Measurements from ENCODE around the gene INSYN2B.
A peak's percentile ranks its signal among the peaks of the same experiment; 100 is the strongest.

INSYN2B gene

DNA sequence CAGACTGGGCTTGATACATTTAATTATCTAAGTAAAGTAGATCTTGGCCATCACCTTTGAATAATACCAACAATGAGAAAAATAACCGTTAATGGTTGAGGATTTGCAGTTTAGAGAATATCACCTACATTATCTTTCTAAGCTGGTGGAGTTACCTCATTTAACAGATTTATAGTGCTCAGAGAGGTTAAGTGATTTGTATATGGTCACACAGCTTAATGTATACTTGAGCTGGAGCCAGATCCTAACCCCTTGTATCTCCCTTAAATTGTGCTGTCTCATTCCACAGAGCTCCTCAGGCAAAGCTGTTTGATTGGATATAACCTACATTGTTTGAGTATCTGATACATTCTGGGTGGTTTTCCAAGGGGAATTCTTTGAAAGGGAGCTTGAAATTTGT is 57.8 kb downstream of the INSYN2B start:
- DNase-seq: no peak

DNA sequence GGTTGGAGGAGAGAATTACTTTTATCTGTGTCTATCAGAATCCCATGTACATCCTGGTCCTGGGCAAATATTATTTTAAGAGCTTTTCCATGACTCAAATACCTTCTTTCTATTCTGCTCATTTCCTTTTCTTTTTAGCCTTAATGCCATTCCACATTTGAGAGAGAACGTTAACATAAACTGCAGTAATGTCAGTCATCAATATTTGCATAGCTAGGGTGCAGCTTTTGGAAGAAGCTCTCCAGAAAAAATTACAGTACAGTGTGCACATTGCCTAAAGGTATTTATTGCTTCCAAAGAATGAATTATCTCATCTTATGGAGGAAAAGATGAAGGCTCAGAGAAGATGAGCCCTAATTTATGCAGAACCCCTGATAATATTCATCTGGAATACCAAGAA is 58.3 kb downstream of the INSYN2B start:
- DNase-seq: no peak

DNA sequence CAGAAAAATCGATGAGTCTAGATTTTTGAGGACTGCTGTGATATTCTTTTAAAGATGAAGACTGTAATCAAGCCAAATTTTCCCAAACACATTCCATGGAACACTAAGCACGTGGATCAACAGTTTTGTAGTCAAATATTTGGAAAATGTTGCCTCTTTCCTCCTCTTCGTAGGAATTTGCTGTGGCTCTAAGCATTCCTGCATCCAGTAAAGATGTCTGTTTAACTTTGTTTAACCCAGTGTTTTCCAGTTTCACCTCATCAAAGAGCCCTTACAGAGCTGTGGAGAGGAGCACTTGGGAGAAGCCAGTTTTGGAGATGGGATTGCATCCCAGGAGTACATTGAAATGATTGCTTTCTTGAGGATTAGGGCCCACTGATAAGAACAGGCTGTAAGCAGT is 58.9 kb downstream of the INSYN2B start:
- no peak for DNase-seq

DNA sequence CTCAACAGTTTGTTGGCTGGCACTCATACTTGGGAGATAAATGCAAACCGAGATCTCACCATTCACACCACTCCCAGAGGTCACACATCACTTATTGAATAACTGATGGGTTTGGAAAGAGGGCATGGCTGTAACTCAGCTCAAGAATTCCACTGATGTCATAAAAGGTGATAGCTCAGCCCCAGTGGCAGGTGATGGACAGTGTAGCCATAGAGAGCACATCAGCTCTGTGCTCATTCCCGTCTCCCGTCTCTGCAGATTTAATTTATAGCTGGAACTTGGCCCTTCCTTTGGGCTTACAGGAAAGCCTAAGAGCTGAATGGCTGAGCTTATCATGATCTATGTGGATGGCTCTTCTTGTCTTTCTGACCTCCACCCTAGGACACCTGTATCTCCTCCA is 59.8 kb downstream of the INSYN2B start:
- DNase-seq: no peak

DNA sequence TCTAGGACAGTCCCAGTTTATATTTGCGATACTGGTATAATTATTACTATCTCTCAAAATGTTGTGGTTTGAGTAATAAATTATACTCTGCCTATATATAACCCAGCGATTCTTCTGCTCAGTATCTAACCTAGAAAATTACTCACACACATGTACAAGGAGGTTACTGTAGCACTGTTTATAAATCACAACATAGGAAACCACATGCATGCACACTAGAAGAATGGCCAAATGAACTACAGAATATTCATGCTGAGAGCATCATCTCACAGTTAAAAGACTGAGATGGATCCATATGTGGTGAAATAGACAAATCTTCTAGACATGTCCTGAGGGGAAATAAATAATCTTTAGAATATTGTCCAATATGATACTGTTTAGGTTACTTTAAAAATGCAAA is 62.1 kb downstream of the INSYN2B start:
- no peak for DNase-seq

DNA sequence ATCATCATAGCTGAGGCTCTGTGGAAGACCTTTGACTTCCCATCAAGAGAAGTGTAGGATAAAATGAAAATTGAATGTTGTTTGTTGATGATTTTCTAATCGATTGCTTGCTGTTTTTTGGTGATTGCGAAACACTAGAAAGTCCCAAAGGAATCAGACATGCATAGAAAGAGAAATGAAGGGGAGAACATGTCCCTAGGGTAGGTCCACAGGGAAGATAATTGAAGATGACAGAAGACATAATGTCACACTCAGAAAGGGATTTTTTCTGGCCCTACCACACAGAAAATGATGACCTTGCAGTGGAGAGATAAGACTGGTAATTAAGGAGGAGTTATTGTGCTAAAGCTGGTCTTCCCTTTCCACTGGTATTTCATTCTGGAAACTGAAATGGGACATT is 62.8 kb downstream of the INSYN2B start:
- DNase-seq: no peak

DNA sequence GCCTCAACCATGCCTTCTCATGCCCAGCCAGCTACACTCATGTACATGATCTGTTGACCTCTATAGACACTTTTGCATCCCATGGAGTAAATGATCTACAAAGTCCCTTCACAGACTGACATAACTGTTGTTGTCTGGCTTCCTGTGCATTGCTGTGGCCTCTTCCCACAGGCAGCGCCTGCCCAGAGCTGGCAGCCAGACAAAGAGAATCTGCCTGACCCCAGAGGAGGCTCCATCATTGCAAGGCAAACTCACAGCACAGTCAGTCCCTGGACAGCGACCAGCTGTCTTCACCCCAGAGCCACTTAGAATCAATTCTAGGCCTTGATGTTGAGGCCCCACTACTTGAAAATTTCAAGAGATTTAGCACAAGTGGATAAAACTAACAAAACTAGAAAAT is 65.5 kb downstream of the INSYN2B start:
- DNase-seq: no peak

DNA sequence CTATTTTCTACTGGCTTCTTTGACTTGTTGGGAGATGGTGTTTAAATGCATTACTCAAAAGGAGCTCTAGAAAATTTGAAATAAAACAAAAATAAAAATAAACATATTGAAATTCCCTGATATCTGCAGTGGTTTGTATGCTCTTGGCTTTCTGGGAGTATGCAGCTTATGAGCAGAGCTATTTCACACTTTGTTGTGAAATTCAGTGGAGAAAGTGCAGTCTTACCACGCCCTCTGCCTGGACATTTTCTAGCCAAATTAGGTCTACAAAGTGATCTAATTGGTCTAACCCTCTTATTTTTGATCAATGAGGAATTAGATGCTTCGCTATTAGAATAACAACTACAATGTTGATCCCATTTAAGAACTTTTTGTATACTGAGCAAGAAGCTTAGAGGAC is 66.8 kb downstream of the INSYN2B start:
- DNase-seq: no peak

DNA sequence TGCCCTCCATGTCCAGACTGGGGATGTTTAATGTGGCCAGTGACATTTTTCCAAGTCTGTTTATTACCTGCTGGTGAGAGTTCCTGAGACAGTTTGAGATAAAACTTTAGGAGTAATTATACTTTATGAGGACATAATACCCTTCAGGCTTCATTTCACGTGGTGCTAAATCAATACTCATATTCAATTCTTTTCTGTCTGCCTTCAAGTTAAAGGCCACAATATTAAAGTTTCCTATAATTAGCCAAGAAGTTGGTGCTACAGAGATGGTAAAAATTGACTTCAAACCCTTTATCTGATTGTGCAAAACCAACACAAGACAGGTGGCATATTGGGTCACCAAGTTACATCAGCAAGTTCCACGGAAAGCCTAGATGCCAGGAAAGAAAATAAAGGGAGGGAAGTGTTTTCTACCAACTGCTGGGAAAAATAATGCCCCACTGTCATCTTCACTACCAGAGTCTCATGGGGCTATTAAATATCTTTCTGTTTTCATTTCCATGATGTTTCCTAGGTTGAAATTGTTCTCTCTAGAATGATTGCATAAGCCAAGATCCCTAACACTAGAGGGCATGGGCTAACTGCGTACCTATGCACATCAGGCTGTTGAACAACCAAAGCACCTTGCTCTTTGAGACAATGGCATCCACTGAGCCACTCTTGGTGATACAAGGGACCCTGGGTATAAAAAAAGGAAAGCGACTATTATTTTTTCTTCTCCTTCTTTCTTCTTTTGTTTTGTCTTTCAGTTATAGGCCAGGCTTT is 68.7 kb downstream of the INSYN2B start:
- DNase-seq: no peak

DNA sequence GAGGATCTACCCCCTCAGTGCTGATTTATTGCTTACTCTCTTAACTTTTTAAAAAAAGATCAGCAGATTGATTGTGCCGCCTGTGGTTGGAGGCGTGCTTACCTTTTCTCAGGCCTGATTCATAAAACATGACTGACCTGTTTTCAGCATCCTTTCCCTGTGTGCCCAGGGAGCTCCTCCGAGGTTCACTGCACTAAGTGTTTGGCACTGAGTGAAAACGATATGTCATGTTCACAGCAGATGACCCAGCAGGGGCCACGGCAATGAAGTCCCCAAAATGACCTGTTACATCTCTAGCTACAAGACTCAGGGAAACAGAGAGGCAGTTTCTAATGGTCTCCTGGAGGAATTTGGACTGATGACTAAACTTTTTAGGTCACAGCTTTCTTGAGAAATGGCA is 69.9 kb downstream of the INSYN2B start:
- no peak for DNase-seq

DNA sequence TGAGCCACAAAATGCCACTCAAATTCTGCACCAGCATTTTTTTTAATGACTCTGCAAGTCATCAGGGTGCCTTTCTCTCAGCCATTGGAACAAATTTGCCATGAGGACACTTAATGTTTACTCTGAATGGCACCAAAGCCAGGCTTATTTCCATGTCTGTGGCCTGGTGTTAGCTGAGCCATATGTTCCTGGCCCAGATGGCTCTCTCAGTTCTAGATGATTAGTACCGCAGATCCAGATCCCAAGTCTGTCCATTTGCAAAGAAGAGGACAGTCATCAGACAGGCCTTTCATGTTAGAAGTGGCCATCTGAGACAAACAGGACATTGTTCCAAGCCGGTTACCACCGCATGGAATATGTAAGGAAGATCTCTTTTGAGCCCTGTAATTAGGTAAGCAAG is 70.3 kb downstream of the INSYN2B start:
- DNase-seq: no peak

DNA sequence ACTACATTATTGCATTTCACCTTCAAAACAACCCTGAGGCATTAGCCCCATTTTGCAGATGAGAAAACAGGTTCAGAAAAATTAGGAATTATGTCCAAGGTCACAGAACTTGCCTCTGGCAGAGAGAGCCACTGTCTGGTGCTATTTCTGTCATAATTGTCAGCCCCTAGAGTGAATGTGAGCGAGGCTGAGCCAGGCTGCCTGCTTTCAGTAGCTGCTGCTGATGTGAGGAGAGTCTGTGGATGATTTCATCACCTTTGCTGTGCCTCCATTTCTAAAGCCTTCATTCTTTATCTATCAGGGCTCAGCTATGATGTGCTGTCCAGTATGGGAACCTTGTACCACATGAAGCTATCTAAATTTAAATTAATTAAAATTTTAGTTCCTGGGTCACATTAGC is 71.4 kb downstream of the INSYN2B start:
- DNase-seq: no peak

DNA sequence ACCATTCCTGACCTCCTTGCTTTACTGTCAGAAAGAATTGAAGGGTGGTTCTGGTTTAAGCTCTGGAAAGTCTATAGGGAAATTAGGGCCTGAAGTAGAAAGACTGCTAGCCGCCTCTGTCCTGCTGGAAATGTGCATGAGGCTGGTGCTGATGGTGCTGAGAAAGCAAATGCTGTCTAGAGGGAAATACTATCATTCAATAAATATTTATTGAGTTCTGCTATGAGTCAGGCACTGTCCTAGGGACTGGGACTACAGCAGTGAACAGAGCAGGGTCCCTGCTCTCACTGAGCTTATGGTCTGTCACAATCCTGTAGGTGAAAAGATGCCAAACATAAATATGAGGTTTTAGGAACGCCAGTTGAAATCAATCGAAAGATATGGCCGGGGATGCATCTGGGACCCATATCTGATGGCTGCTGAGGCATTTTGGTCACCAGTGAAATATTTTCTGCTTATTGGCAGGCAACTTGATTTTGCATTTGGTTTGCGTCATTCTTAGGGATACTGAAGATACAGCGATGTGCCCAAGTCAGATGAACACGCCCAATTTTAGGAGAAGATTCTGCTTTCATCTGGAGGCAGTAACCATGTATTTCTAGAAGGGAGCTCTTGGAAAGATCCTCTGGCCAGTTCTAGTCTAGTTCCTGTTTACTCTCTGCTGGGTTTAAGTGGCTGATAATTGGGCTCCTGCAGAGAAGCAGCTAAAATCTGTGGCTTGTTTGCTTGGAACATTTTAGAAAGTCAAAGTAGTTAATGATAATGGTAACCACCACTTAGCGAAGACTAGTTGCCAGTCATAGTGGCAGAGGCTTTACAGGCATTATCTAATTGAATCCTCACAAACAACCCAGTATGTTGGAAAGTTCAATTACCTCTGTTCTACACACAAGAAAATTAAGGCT is 73.3 kb downstream of the INSYN2B start:
- peak; percentile 44 for DNase-seq

DNA sequence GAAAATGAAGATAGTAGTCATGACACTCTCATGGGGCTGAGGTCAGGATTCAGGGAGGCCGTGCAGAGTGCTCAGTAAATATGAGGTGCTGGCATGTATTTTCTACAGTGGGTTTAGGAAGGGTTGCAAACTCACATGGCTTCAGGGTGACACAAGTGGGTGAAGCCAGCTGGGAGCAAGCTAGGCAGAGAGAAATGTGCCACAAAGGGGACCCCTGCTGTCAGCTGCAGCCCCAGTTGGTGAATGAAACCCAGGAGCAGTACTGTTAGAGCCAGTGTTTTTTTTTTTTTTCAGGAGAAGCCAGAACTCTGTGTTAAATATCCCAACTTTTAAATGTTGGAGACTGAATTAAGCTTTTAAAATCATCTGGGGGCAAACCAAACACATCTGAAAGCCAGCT is 75.3 kb downstream of the INSYN2B start:
- no peak for DNase-seq

DNA sequence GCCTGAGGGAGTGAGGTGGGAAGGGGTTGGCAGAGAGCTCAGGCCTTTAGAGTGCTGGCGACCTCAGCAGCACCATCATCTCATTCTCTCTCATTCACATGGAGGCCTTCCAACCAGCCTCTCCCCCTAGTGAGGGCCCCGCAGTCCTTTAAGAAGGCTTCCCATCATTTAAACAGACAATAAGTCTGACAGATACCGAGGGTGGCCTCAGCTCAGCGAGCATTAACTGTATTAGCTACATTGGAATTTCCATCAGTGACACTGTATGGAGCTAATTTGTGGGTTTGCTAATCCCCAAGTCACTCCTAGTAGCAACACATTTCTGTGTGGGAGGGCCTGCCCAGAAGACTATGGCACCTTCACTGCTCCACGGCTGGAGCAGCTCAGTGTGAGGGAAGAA is 75.8 kb downstream of the INSYN2B start:
- no peak for DNase-seq

DNA sequence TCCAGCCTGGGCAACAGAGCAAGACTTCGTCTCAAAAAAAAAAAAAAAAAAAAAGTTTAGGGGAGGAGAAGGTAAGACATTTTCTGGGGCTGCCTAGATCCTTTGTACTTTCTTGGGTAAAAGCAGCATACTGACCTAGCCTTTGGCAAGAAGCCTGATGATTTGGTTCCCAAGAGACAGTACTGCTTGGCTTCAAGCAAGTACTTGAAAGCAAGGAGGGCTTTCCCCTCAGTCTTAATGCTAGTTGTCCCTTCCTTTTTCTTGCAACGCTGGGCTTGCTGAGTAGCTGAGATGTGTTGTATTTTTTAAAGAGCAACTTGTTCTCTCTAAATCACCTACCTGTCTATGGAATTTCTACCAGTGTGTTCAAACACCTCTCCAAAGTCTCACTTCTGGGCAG is 76.2 kb downstream of the INSYN2B start:
- DNase-seq: no peak

DNA sequence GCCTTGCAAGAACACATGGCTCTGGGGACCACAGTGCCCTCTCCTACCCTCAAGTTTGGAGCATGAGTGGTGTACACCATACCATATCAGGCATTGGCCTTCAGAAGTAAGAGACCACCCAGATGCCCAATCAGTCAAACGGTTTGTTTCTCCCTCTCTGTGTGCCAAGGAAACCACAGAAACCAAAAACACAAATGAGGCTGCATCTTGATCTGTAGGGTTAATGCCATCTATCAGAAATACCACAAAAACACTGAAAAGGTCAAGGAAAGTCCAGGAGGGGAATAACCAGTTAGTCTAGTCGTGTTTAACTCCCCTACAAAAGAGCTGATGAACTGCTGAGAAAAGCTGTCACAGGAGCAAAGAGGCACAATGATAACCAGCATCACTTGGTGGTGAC is 78.4 kb downstream of the INSYN2B start:
- DNase-seq: no peak

DNA sequence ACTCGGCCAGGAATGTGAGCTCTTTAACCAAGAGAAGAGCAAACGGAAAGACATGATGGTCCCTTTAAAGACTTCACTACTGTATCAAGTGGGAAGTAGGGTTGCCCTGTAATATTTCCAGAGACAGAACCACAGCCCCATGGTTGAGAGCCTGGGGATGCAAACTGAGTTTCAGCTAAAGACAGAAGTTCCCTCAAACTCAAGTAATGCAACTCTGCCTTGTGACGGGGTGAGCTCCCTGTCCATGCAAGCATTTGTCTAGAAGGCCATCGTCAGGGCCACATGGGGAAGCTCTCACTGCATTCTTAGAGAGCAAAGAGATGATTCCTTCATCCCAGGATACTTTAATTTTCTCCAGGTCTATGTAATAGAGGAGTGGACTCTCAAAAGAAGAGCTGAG is 82.8 kb downstream of the INSYN2B start:
- DNase-seq: no peak

DNA sequence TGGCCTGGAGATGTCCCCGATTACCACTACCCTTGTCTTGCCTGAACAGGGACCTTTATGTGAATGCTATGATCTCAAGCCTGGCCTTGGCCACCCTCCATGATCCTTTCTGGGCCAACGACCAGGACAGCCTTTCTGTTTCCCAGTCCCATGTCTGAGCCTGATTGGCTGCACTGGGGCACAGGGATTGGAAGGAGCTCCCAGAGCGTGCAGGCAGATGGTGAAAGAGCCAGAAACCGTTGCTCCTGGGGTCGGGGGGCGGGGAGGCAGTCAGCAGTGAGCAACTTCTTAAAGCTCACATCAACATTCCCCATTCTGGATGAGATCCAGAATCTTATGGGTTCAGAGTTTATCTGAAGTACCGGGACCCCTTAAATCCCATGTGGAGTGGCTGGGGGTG is 84.4 kb downstream of the INSYN2B start:
- DNase-seq: no peak

DNA sequence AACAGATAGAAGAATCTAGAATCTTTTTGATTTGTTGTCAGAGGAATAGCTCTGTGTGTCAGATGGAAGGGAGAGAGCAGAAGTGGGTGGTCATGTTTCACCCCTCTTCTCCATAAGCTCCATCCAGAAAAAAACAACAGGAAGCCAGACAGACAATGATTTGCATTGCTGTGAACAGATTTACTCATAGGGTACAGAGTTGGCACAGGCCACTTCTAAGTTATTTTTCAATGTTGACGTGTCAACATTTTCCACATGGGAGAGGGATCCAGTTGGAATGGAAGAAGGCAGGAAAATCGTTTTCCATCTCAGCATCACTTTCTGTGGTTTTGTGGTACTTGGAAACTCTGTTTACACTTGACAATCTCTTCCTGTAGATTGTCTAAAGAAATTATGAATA is 86.7 kb downstream of the INSYN2B start:
- DNase-seq: no peak

DNA sequence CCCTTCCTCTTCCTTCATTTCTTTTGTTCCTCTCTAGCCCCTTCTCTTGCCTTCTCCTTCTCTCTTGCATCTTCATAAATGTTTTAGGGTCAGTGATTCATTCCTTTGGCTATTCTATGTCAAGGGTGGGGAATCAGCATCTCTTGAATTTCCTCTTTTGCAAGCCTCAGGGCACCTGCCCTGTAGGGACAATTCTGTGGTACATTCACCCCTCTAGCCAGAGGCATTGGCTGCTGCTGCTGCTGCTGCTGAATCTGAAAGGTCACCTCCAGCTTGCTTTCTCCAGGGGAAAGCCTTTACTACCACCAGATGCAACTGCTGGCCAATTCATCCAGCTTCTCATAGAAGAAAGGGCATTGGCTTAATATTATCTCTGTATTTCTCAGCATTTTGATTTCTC is 87.3 kb downstream of the INSYN2B start:
- no peak for DNase-seq

DNA sequence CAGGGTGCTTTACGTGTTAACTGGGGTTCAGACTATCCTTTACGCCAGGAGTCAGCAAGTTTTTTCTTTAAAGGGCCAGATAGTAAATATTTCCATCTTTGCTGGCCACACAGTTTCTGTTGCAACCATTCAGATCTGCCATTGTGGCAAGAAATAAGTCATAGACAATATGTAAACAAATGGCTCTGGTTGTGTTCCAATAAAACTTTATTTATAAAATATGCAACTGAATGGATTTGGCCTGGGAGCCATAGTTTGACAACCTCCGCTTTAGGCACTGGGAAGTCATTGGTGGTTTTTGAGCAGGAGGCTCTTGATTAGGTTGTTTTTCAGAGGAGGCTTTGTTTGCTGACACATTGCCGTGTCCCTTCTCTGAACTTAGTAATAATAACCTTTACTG is 90.7 kb downstream of the INSYN2B start:
- DNase-seq: no peak

DNA sequence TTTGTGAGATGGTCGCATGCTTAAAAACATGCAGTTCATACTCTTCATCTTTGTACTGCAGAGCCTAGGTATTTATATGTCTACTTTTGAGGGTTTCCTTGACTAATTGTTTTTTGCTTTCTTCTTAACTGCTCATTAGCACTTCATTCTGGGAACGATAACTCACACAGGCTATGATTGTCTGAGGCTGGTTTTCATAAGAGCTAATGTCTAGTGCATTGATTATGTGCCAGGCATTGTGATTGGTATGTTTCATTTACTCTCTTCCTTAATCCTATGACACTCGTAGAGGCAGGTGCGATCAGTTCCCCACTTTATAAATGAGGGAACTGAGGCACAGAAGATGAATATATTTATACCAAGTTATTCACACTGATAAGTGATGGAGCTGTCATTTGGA is 93.6 kb downstream of the INSYN2B start:
- DNase-seq: no peak

DNA sequence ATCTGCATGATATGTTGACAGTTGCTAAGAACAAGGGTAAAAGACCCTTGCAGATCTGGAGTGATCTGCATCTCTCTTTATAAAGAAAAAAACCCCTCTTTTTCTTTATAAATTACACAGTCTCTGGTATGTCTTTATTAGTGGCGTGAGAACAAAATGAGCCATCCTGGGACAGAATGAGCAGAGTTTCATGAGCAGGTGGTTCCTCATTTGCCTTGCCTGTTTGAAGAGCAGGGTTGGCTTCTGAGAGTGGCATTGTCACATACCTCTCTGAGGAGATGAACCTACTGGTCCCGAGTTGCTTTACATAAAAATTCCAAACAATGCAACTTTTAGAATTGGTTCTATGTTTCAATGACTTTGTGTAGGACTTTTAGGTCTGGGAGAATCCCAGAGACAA is 94.3 kb downstream of the INSYN2B start:
- no peak for DNase-seq
